Measurements from ENCODE around the gene KLF15.

Gene KLF15

DNA sequence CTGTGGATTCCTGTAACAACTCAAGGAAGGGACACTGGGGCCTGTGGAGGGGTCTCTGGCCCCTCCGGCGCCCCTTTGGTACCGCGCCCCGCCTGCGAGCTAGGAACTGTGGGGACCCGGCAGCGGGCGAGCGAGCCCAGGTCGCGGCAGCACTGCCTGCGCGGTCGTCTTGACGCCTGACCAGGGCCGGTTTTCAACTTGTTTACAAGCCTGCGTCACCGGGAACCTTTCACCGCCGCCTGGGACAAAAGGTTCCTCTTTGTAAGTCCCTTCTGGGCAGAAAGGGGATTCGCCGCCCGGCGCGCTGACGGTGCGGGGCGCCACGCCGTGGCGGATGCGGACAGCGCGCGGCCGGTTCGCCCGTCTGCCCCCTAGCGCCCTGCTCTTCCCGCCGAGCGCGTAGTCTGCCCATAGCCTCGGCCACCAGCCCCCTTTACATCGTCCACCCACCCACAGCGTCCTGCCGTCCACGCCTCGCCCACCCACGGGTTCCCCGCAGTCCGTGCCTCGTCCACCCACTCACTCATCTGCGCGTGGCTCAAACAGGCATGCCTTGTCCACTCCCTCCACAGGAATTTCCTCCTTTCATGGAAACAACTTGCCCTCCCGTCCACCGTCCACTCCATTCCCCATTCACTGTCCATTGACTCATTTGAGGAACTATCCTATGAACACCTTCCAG lies 32.0 kb upstream of the KLF15 start:
- peak; percentile 93 for DNase-seq (ENCODE audit: low spot score)

GRCh38 chr3:126381966-126382365 lies 24.8 kb upstream of the KLF15 start:
- DNase-seq (ENCODE audit: low spot score), result no peak

DNA sequence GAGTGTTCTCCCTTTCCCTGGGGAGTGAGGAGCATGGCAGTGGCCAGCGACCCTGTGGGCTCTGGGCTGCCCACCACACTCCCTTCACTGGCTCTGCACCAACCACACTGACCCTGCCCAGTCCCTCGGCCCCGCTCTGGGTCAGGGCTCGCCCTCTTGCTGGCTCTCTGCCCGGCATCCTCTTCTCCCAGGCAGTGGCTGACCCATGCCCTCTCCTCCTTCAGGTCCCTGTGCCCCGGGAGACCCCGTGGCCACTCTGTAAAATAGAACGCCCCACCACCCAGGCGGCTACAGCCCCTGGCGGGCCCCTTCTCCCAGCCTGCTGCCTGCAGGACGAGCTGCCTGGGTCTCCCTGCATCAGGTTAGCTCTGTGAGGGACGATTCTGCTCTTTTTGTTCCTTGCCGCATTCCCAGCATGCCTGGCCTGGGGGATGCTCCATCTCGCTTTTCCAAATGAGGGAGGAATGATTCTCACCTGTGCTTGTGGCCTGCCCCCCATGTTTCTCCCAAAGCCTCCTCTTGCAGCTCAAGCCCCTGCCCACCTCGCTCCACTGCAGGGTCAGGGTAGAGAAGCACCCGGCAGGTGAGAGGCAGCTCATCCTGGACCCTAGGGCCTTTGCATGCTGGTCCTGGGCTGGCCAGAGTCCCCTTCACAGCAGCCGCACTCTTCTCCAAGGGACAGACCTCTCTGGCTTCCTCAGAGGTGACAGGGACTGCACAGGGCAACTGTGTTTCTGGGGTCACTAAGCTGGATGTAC lies 23.0 kb upstream of the KLF15 start:
- DNase-seq (ENCODE audit: low spot score), result no peak

DNA sequence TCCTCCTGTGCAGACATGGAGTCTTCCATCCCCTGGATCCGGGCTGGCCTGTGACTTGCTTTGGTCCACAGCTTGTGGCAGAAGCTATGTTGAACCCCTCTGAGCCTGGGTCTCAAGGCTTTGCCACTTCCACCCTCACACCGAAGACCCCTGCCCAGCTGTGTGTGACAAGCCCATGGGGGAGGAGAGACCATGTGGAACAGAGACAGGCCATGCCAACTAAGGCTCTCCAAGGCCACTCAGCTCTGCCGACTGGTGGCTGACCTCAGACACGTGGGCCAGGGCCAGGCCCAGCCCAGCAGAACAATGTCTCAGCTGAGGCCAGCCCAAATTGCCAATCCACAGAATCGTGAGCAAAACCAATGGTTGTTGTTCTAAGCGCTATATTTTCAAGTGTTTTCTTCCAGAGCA lies 21.1 kb upstream of the KLF15 start:
- no peak for DNase-seq (ENCODE audit: low spot score)

DNA sequence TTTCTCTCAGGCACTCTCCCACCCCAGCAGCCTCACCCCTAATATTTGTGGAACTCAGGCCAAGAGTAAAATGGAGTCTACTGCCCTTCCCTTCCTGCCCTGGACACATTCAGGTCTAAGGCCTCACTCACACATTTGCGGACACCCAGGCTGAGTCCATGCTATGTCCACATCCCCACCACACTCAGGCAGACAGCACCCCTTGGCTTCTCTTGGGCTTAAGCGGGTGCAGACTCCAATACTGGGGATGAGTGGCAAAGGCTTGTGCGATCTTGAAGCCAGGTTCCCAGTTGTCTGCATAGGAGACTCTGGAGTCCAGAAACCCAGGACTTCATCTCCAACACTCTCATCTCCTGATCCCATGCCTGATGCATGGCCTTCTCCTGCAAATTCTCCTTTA lies 20.0 kb upstream of the KLF15 start:
- DNase-seq (ENCODE audit: low spot score), result no peak

DNA sequence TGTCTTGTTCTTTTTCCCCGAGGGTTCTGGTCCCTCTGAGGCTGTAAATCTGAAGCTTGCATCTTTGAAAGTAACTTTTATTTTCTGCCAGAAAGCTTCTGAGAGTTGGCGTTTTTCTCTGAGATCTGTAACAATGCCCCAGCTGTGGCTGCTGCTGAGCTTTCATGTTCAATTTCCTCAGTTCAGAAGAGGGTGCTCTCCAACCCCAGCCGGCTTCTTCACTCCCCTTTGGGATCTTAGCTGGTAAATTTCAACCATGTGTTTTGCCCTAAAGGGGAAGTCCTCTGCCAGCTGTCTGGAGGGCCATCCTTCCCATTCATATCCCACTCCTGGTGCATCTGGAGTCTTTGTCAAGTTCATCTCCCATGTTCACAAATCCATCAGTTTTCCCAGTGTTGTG lies 19.2 kb upstream of the KLF15 start:
- DNase-seq (ENCODE audit: low spot score), result no peak

GRCh38 chr3:126375835-126376331 lies 18.7 kb upstream of the KLF15 start:
- DNase-seq (ENCODE audit: low spot score), result no peak

- peak; percentile 68 for DNase-seq (ENCODE audit: low spot score)
Observed at GRCh38 chr3:126373682-126374601, 16.7 kb upstream of the KLF15 start.

DNA sequence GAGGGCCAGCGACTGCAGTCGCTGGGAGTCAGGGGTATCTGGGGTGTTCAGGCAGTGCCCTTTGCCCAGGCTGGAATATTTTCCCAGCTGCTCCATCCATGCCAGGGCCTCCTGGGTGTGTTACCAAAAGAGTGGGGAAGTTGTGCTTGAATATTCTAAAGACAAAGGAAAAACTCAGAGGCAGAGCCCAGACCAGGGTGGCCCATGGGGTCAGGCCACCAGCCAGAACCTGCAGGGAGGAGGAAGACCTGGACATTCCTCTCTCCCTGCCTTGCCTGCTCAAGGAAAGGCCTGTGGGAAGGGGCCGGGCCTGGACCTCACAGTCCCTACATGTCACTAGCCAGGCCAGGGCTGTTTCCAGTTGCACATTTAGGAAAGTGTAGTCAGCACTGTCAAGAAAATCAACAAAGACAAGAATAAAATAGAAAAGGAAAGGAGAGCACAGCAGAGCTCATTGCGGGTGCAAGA lies 16.0 kb upstream of the KLF15 start:
- no peak for DNase-seq (ENCODE audit: low spot score)

DNA sequence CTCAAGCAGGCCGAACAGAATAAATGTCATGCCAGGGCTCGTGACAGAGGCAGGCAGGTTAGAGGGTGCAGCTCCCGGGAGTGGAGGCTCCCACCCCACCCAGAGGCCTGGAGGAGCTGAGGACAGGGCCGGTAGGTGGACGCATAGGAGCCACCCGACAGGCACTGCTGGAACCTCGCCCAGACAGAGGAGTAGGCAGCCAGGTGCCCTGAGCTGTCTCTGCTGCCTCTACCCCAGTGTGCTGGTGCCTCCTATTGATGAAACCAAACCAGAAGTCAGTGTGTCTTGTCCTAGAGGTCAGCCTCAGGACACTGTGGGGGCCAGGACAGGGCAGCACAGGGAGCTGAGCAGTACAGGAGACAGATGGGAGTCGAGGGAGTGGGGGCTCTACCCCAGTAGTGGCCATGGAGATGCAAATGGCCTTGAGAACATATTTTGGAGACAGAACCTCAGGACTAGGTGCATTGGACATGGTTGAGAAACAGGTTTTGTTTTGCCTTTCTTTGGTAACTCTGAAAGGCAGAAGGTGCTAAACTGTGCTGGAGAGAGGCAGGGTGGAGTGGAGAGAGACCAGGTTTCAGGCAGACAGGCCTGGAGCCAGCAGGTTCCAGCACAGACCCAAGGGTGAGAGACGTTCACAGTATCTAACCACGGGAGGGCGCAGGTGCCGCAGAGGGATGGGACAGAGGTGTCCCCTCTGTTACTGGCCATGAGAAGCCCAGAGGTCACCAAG lies 15.4 kb upstream of the KLF15 start:
- DNase-seq (ENCODE audit: low spot score), result no peak

GRCh38 chr3:126371096-126371705 lies 14.0 kb upstream of the KLF15 start:
- no peak for DNase-seq (ENCODE audit: low spot score)

GRCh38 chr3:126370606-126371005 lies 13.4 kb upstream of the KLF15 start:
- DNase-seq (ENCODE audit: low spot score), result no peak

GRCh38 chr3:126370055-126370454 lies 12.8 kb upstream of the KLF15 start:
- DNase-seq (ENCODE audit: low spot score), result no peak

GRCh38 chr3:126369490-126369889 lies 12.3 kb upstream of the KLF15 start:
- no peak for DNase-seq (ENCODE audit: low spot score)

DNA sequence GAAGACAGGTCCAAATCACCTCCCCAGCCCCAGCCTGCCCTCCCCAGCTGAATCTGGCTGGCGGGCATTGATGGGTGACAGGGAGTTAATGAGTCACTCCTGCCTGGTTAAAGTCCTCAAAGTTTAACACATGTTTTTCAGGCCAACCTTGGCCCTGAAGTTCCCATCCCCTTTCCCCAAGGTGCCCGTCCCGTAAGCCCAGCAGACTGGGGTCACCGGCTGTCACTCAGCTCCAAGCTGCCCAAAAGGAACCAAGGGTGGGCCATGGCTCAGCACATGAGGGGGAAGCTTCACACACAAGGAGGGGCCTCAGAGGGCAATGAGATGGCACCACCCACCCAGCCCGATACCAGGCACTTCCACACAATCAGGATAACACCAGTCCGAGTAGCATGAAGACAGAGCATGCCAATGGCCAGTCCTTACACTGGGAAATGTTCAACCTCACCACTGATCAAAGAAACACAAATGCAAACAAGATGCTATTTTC lies 10.2 kb upstream of the KLF15 start:
- DNase-seq (ENCODE audit: low spot score), result no peak

GRCh38 chr3:126365351-126366277 lies 8.4 kb upstream of the KLF15 start:
- no peak for DNase-seq (ENCODE audit: low spot score)

- no peak for DNase-seq (ENCODE audit: low spot score)
Observed at GRCh38 chr3:126364731-126365301, 7.6 kb upstream of the KLF15 start.

DNA sequence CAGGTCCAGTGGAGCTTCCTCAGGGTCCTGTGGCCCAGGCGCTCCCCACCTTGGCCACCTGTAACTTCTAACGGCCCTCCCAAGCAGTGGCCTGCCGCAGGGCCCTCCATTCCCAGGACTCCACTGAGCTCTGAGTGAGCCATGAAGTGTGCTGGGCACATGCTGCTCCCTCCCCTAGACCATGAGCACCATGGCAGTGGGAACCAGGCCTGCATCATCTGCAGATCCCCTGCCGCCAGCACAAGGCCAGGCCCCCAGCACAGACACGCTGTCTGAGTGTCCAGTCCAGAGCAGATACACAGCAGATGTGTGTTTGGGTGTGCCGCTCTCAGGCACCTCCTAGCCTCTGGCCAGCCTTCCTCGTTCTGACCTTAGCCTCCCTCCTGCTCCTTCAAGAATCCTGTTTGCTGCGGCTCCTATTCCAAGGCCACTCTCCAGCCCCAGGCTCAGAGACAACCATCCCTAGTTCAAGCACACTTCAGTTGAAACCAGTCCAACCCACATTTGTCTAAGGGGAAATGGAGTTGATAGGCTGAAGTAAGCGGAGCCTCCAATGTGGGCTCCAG lies 7.0 kb upstream of the KLF15 start:
- no peak for DNase-seq (ENCODE audit: low spot score)

DNA sequence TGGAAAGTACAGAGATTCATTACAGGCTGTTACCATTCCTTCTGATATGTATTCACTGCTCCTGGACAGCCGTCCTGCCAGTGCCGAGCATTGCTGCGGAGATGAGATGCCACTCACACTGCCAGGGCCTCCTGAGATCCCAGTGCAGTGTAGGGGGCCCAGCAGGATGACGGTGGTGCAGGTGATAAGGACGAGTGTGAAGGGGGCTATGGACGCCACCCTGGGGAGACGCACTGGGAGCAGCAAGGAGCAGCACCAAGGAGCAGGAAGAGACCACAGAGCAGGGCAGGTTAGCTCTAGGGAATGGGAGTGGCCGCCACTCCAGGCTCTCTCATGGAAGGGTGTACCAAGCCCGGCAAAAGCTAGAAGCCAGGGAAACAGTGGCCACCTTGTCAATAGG lies 4.0 kb upstream of the KLF15 start:
- DNase-seq (ENCODE audit: low spot score), result no peak
